ENCODE results near the gene NAA10.
A peak's percentile ranks its signal among the peaks of the same experiment; 100 is the strongest.

Gene NAA10

GRCh38 chrX:153974726-153975286 lies 40.0 kb upstream of the NAA10 start:
- H3K27ac ChIP-seq = no peak overlapping the region
- H3K9ac ChIP-seq = no peak overlapping the region

GRCh38 chrX:153974003-153974725 lies 39.3 kb upstream of the NAA10 start:
- no peaks in the 10 kb centered on the region for H3K36me3 ChIP-seq (ENCODE audit: control insufficient read depth, insufficient read depth, low read length)
- peaks cover 5% of the 10 kb centered on the region for H3K4me1 ChIP-seq
- peaks cover 7% of the 10 kb centered on the region for H3K79me2 ChIP-seq
- H3K4me3 ChIP-seq (ENCODE audit: low read depth, low read length) = no peak overlapping the region
- H2AFZ ChIP-seq = no peak overlapping the region
- H3K9me3 ChIP-seq (ENCODE audit: control insufficient read depth, low read length) = no peaks in the 10 kb centered on the region
- H3K27ac ChIP-seq = no peak overlapping the region
- no peak overlapping the region for H3K4me2 ChIP-seq (ENCODE audit: low read length)
- H3K27me3 ChIP-seq (ENCODE audit: control insufficient read depth, insufficient read depth, low read length) = no peaks in the 10 kb centered on the region
- TF ChIP-seq, protein P1, sequence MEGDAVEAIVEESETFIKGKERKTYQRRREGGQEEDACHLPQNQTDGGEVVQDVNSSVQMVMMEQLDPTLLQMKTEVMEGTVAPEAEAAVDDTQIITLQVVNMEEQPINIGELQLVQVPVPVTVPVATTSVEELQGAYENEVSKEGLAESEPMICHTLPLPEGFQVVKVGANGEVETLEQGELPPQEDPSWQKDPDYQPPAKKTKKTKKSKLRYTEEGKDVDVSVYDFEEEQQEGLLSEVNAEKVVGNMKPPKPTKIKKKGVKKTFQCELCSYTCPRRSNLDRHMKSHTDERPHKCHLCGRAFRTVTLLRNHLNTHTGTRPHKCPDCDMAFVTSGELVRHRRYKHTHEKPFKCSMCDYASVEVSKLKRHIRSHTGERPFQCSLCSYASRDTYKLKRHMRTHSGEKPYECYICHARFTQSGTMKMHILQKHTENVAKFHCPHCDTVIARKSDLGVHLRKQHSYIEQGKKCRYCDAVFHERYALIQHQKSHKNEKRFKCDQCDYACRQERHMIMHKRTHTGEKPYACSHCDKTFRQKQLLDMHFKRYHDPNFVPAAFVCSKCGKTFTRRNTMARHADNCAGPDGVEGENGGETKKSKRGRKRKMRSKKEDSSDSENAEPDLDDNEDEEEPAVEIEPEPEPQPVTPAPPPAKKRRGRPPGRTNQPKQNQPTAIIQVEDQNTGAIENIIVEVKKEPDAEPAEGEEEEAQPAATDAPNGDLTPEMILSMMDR (IDR thresholded peaks at IDR 0.05) = no peak
- H3K9ac ChIP-seq = no peak overlapping the region

More at GRCh38 chrX:153974726-153975286, 40.0 kb upstream of the NAA10 start:
- Histone ChIP-seq H3K27me3 (ENCODE audit: control insufficient read depth, insufficient read depth, low read length) (no peaks in the 10 kb centered on the region), H3K9me3 (ENCODE audit: control insufficient read depth, low read length) (no peaks in the 10 kb centered on the region), H3K4me1 (peaks cover 2% of the 10 kb centered on the region), H3K79me2 (peaks cover under 1% of the 10 kb centered on the region), H2AFZ (no peak overlapping the region), H3K4me2 (ENCODE audit: low read length) (no peak overlapping the region), H3K36me3 (ENCODE audit: control insufficient read depth, insufficient read depth, low read length) (no peaks in the 10 kb centered on the region), H3K4me3 (ENCODE audit: low read depth, low read length) (no peak overlapping the region)
- TF ChIP-seq, protein P1 (IDR thresholded peaks at IDR 0.05) = no peak

GRCh38 chrX:153973127-153974002 lies 38.5 kb upstream of the NAA10 start:
- peak overlapping the region; percentile 46 for H2AFZ ChIP-seq
- H3K9ac ChIP-seq = no peak overlapping the region
- peak overlapping the region; percentile 75 for H3K4me2 ChIP-seq (ENCODE audit: low read length)
- H3K79me2 ChIP-seq = peaks cover 7% of the 10 kb centered on the region
- no peaks in the 10 kb centered on the region for H3K27me3 ChIP-seq (ENCODE audit: control insufficient read depth, insufficient read depth, low read length)
- H3K27ac ChIP-seq = peak overlapping the region; percentile 67
- TF ChIP-seq, protein P1 (IDR thresholded peaks at IDR 0.05) = no peak
- H3K4me1 ChIP-seq = peaks cover 6% of the 10 kb centered on the region
- H3K36me3 ChIP-seq (ENCODE audit: control insufficient read depth, insufficient read depth, low read length) = no peaks in the 10 kb centered on the region
- H3K9me3 ChIP-seq (ENCODE audit: control insufficient read depth, low read length) = no peaks in the 10 kb centered on the region
- H3K4me3 ChIP-seq (ENCODE audit: low read depth, low read length) = peak overlapping the region; percentile 66

- peaks cover 9% of the 10 kb centered on the region for H3K79me2 ChIP-seq
- no peaks in the 10 kb centered on the region for H3K9me3 ChIP-seq (ENCODE audit: control insufficient read depth, low read length)
- H3K27ac ChIP-seq = peak within 1 kb of the TSS; percentile 100
- peak within 1 kb of the TSS; percentile 93 for H3K4me3 ChIP-seq (ENCODE audit: low read depth, low read length)
- no peaks in the 10 kb centered on the region for H3K36me3 ChIP-seq (ENCODE audit: control insufficient read depth, insufficient read depth, low read length)
- peaks cover 13% of the 10 kb centered on the region for H3K4me1 ChIP-seq
- peak within 1 kb of the TSS; percentile 82 for H3K4me2 ChIP-seq (ENCODE audit: low read length)
- H2AFZ ChIP-seq = peak within 1 kb of the TSS; percentile 93
- peak within 1 kb of the TSS; percentile 97 for H3K9ac ChIP-seq
- no peaks in the 10 kb centered on the region for H3K27me3 ChIP-seq (ENCODE audit: control insufficient read depth, insufficient read depth, low read length)
- TF ChIP-seq, protein P1 (IDR thresholded peaks at IDR 0.05) = no peak
These were observed 37.7 kb upstream of the NAA10 start, which contains the start of gene TMEM187 for GRCh38 chrX:153972368-153973126. TMEM187 (plus strand) TSS chrX:153972754; CDS start chrX:153982063, 9,309 bp downstream.

All from parathyroid adenoma (tissue), 2 donors.